ENCODE data around the gene DLG2. TPM values are rescaled to one million over a fixed set of nuclear protein-coding genes. Genes with fewer than 3 reads are reported as not detected.

The DLG2 gene
- polyA plus RNA-seq, 3 donors: 0.24 to 0.39 TPM; not detected in 1

- Histone ChIP-seq H3K27me3 (ENCODE audit: control insufficient read depth in 2 of 2, insufficient read depth in 2 of 2, low read length in 2 of 2) (peaks cover 0 to 2% of the 10 kb centered on the region in 2 donors), H3K36me3 (replicated peaks in 1 of 2; ENCODE audit: control insufficient read depth in 1 of 2, insufficient read depth in 2 of 2, low read length in 2 of 2) (no peaks in the 10 kb centered on the region), H3K4me1 (ENCODE audit: control insufficient read depth in 1 of 2, insufficient read depth in 2 of 2, low read length in 2 of 2) (no peaks in the 10 kb centered on the region), H2AFZ (ENCODE audit: insufficient read depth, low read depth, low read length, poor library complexity, severe bottlenecking) (no peak overlapping the region), H3K4me3 (replicated peaks in 1 of 3; ENCODE audit: low read depth in 2 of 3, low read length in 3 of 3) (no peak overlapping the region), H3K9me3 (replicated peaks in 1 of 2; ENCODE audit: control insufficient read depth in 1 of 2, insufficient read depth in 1 of 2, low read length in 2 of 2) (no peaks in the 10 kb centered on the region), H4K20me1 (ENCODE audit: insufficient read depth, low read length) (no peaks in the 10 kb centered on the region), H3K79me2 (ENCODE audit: insufficient read depth, low read length) (no peaks in the 10 kb centered on the region), H3K9ac (ENCODE audit: insufficient read depth, low read length, poor library complexity, severe bottlenecking) (no peak overlapping the region), H3K27ac (ENCODE audit: low read depth in 1 of 2, low read length in 2 of 2) (no peak overlapping the region), H3K4me2 (replicated peaks; ENCODE audit: extremely low read depth, low read length, poor library complexity, severe bottlenecking) (no peak overlapping the region)
- Mint-ChIP-seq H3K9me3 (no peaks in the 10 kb centered on the region), H3K27ac (no peak overlapping the region), H3K4me3 (no peak overlapping the region), H3K27me3 (ENCODE audit: low read depth in 3 of 3) (peaks cover 0 to 5% (median 3%) of the 10 kb centered on the region in 3 donors), H3K36me3 (no peaks in the 10 kb centered on the region), H3K4me1 (no peaks in the 10 kb centered on the region)
- TF ChIP-seq, protein P1, sequence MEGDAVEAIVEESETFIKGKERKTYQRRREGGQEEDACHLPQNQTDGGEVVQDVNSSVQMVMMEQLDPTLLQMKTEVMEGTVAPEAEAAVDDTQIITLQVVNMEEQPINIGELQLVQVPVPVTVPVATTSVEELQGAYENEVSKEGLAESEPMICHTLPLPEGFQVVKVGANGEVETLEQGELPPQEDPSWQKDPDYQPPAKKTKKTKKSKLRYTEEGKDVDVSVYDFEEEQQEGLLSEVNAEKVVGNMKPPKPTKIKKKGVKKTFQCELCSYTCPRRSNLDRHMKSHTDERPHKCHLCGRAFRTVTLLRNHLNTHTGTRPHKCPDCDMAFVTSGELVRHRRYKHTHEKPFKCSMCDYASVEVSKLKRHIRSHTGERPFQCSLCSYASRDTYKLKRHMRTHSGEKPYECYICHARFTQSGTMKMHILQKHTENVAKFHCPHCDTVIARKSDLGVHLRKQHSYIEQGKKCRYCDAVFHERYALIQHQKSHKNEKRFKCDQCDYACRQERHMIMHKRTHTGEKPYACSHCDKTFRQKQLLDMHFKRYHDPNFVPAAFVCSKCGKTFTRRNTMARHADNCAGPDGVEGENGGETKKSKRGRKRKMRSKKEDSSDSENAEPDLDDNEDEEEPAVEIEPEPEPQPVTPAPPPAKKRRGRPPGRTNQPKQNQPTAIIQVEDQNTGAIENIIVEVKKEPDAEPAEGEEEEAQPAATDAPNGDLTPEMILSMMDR (IDR thresholded peaks at IDR 0.05): no peak
- no peak for DNase-seq
- WGBS (ENCODE audit: insufficient coverage): 100% methylated on average over 2 of the region's 3 CpGs
- intact Hi-C loops (cut with micrococcal nuclease): no loop called here
These were observed 1813.8 kb downstream of the DLG2 start for GRCh38 chr11:83813296-83813695.

GRCh38 chr11:83809274-83809673 is 1817.9 kb downstream of the DLG2 start:
- H3K9me3 Mint-ChIP-seq: no peaks in the 10 kb centered on the region
- DNase-seq: no peak
- intact Hi-C loops (cut with micrococcal nuclease): no loop called here

More at GRCh38 chr11:83809274-83809673, 1817.9 kb downstream of the DLG2 start:
- Histone ChIP-seq H3K4me1 (ENCODE audit: control insufficient read depth in 1 of 2, insufficient read depth in 2 of 2, low read length in 2 of 2) (no peaks in the 10 kb centered on the region), H2AFZ (ENCODE audit: insufficient read depth, low read depth, low read length, poor library complexity, severe bottlenecking) (no peak overlapping the region), H3K36me3 (replicated peaks in 1 of 2; ENCODE audit: control insufficient read depth in 1 of 2, insufficient read depth in 2 of 2, low read length in 2 of 2) (no peaks in the 10 kb centered on the region), H3K79me2 (ENCODE audit: insufficient read depth, low read length) (no peaks in the 10 kb centered on the region), H3K9me3 (replicated peaks in 1 of 2; ENCODE audit: control insufficient read depth in 1 of 2, insufficient read depth in 1 of 2, low read length in 2 of 2) (no peaks in the 10 kb centered on the region), H3K4me3 (replicated peaks in 1 of 3; ENCODE audit: low read depth in 2 of 3, low read length in 3 of 3) (no peak overlapping the region), H4K20me1 (ENCODE audit: insufficient read depth, low read length) (no peaks in the 10 kb centered on the region), H3K27me3 (ENCODE audit: control insufficient read depth in 2 of 2, insufficient read depth in 2 of 2, low read length in 2 of 2) (peaks cover 0 to 2% of the 10 kb centered on the region in 2 donors), H3K9ac (ENCODE audit: insufficient read depth, low read length, poor library complexity, severe bottlenecking) (no peak overlapping the region), H3K4me2 (replicated peaks; ENCODE audit: extremely low read depth, low read length, poor library complexity, severe bottlenecking) (no peak overlapping the region), H3K27ac (ENCODE audit: low read depth in 1 of 2, low read length in 2 of 2) (no peak overlapping the region)
- Mint-ChIP-seq H3K4me3 (no peak overlapping the region), H3K36me3 (no peaks in the 10 kb centered on the region), H3K27ac (no peak overlapping the region), H3K27me3 (ENCODE audit: low read depth in 3 of 3) (peaks cover 1 to 6% (median 5%) of the 10 kb centered on the region in 3 donors), H3K4me1 (no peaks in the 10 kb centered on the region)
- TF ChIP-seq, protein P1 (IDR thresholded peaks at IDR 0.05): no peak

Measured in CD14-positive monocyte (primary cell).